Stimulated activated CD4-positive, alpha-beta T cell treated with anti-CD3 and anti-CD28 coated beads, Interleukin-1b, Interleukin-23, amount 100 ng/mL, for 1 hour (primary cell): Measurements from ENCODE around the gene THRSP.

Source experiments
- DNase-seq, 2 donors: peaks; one replicate each; pipeline ENCODE4 v3.0.0-alpha.2; 2020; ENCODE audit warnings: low read depth in 2 of 2

Gene THRSP

DNA sequence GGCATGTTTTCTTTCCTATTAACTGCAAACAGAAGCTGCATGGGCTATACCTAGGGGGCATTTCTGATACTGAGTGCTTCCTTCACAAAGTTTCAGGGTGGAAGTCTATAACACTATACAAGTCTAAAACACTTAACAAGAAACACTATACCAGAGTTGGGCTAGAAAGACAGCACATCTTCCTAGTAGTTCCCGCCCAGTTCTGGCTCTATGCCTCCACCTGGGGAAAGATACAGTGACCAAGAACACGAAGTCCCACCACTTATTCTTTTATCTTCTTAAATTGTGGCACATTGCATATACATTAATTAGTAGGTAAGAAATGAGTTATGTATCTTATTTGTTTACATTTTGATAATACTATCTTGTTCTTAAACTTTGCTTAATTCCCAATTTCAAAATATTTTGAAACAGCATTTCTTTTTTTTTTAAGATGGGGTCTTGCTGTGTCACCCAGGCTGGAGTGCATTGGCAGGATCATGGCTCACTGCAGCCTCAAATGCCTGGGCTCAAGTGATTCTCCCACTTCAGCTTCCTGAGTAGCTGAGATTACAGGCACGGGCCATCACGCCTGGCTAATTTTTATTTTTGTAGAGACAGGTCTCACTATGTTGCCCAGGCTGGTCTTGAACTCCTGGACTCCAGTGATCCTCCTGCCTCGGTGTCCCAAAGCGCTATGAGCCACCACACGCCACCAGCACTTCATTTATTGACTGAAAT is 34.2 kb downstream of the THRSP start:
- DNase-seq, result no peak

DNA sequence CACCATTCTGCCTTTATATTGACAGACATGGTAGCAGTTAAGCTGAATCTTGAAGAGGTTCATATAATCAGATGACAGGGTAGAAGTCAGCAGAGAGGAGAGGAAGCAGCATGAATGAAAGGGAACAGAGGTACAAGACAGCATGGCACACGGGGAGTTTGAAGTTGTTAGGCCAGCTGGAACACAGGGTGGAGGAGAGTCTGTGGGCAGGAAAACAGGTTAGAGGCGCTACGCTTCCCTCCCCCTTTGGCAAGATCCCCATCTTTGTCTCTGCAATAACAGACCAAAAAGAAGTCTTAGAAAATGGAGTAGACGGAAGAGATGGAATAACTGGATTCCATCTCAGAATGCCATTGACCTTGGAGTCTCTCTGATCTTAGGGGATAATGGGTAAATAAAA is 36.0 kb downstream of the THRSP start:
- no peak for DNase-seq

DNA sequence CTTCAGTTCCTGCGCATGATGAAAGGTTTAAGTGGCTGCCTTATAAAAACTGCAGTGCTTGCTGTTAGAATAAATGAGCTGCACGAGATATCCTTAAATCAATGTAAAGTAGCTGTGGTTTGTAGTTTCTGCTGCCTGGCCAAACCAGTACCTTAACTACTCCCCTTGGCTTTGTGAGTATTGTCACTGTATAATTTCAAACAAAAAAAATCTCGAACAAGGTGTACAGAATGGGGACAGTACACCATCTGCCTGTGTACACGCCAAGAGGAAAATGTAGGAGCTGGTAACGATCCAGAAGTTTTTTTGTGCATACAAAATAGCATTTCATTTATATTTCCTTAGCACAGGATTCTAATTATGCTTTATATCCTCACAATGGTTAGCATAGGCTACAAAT is 36.6 kb downstream of the THRSP start:
- no peak for DNase-seq

DNA sequence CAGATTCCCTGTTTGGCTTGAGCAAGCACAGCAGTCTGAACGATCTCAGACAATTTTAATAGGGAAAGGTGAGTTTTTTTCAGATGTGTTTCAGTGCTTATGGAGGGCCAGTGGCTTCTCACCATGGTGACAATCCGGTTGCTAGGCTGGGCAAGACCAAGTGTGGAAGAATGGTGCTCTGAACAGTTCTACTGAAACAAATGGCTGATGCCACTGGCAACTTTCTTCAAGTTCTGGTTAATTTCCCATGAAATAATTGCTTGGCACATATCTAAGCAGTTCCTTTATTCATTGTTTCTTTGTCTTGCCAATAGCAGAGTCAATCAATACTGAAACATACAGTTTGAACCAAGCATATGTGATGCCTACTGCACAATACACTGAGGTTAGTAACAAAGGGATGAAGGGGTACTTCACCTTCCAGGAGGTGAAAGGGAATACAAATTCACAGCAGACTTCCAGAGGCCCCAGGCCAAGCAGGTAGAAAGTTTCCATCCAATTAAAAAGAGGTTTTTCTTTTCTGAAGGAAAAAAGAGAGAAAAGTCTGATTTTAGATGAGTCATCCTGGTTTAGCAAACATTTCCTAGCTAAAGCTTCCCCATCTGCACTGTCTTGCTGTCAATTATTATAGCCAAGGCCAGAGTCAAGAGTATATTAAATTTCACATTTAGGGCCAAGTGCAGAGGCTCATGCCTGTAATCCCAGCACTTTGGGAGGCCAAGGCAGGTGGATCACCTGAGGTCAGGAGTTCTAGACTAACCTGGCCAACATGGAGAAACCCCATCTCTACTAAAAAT is 37.2 kb downstream of the THRSP start:
- DNase-seq, result no peak

DNA sequence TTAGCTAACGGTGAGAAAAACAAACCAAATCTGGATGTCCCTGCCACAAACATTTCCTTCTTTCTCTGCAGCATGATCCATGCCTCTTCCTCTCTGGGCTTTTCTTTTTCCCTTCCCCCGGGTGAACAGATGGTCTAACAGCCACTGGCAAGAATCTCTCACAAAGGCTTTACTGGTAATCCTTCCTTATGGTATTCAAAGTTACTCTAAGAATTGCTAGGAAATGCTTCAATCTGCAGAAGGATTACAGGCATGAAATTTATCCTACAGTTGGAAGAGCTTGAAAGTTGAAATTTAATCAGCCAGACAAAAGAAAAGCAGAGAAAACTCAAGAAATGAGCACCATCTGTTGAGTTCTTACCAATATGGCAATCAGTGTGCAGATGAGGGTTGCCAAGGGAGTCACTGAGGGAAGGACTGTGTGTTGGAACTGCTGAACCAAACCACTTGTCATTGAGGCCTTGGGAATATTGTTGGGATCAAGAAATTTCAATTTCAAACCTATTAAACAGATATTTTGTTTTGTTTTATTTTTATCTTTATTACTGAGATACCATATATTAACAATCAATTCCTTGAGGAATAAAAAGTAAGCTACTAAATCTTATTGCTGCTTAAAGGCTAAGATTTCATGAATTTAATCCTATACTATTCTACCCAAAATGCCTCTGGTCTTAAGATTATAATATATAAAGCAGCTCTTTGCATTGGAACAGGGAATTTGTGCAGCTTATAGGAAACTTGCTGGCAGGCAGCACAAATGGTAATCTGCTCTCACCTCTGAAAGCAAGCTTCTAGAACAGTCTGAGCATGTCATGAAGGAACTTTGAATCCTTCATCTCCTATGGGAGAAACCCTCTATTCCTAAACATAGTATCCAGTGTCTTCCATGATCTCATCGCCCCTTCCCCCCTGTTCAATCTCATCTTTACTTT is 45.7 kb downstream of the THRSP start:
- no peak for DNase-seq

DNA sequence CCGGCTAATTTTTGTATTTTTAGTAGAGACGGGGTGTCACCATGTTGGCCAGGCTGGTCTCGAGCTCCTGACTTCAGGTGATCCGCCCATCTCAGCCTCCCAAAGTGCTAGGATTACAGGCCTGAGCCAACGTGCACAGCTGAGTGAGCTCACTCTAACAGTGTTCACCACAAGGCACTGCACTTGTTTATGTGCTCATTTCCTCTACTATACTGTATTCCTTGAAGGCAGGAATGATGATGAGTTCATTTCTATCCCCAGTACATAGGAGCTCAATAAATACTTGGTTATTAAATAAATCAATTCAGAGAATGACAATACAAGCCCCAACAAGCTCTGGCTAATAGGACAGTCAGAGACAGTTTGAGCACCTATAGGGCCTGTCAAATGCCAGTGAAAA is 46.7 kb downstream of the THRSP start:
- DNase-seq, result no peak

DNA sequence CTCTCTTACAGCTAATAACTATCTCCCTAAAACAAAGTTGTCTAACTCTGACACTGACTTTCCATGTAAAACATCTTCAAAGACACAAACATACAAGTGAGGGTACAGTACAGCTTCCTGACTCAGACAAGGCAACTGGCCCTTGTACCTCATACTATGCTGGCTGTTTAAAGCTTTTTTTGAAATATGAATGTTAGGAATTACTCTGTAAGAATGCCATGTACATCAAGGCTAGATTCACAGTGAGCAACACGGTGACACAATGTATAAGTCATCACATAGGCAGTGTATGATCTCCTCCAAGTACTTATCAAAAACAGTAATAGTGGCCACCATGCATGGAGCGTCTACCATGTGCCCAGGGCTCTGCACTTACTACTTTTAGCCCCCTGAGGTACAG is 47.2 kb downstream of the THRSP start:
- no peak for DNase-seq

DNA sequence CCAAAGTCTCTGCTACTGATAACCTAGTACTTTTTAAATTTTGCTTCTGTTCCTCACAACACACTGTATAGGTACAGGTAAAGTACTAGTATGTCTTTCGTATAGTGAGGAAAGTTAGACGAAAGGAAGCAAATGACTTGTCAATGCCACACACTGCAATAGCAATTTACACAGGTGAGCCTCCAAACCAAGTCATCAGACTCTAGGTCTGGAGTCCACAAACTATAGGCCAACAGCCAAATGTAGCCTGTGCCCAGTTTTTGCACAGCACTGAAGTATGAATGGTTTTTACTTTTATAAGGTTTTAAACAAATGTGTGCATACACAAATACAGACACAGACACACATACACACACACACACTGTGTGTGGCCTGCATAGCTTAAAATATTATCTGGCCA is 47.6 kb downstream of the THRSP start:
- DNase-seq, result no peak

DNA sequence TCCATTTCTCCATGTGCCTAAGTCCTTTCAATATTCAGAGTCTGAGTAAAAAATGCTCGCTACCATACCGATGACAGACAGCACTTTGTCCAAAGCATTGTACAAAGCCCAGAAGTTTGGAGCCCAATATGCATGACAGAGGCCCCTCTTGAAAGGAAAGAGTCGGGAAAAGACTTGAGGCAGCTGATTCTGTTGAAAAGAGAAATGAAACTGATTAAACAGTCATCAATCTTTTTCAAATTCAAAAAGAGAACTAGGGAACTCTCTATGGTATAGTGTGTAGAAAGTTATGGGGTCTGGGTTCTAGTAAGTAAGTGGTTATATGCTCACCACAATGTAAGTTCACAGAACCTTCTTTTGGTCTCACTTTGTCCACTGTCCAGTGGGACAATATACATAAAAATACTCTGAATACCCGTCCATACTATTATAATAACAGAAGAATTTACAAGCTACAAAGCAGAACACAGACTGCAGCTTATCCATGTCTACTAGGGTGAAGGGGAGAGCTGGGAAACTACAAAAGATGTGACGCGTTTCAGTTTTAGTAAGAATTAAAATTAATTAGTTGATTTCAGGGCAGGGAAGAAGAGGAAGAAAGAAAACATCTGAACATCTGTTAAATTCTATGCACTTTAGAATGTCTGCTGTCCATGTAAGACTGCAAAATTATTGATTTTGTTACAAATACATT is 49.1 kb downstream of the THRSP start:
- no peak for DNase-seq
